Heart left ventricle (tissue), 16 donors: ENCODE measurements around the gene PCBP3. TPM values are rescaled to one million over a fixed set of nuclear protein-coding genes. Genes with fewer than 3 reads are reported as not detected.

Source experiments
- ATAC-seq, 4 donors: fragments of 200-7000 bp; cut with Tn5 transposase; one replicate each; pipeline ENCODE4 v1.9.1; 2020 to 2022; ENCODE audit warnings: moderate library complexity in 4 of 4, mild to moderate bottlenecking in 3 of 4, moderate number of reproducible peaks in 1 of 4
- DNase-seq, 5 donors: peaks; one replicate each; pipeline ENCODE4 v3.0.0-alpha.2; 2020
- H3K27ac ChIP-seq, 12 donors: fragments of 200-600 bp; sonication (generic) in 4 of 12; one replicate each; pipeline versions ENCODE4 v1.5.0 to v1.8.0; 2016 to 2022; ENCODE audit warnings: mild to moderate bottlenecking in 2 of 12
- H3K27me3 ChIP-seq, 9 donors: fragments of 200-600 bp; sonication (generic) in 2 of 9; one replicate each; pipeline versions ENCODE4 v1.5.1 to v1.8.0; 2016 to 2022; ENCODE audit warnings: mild to moderate bottlenecking in 3 of 9
- H3K36me3 ChIP-seq, 9 donors: fragments of 200-600 bp; sonication (generic) in 2 of 9; one replicate each; pipeline versions ENCODE4 v1.5.0 to v1.8.0; 2018 to 2022; ENCODE audit warnings: mild to moderate bottlenecking in 2 of 9
- H3K4me1 ChIP-seq, 12 donors: fragments of 200-600 bp; sonication (generic) in 4 of 12; one replicate each; pipeline versions ENCODE4 v1.5.0 to v1.8.0; 2016 to 2022; ENCODE audit warnings: mild to moderate bottlenecking in 3 of 12
- H3K4me3 ChIP-seq, 12 donors: fragments of 200-600 bp; sonication (generic) in 4 of 12; one replicate each; pipeline versions ENCODE4 v1.5.0 to v1.8.0; 2017 to 2022; ENCODE audit warnings: mild to moderate bottlenecking in 9 of 12, moderate library complexity in 4 of 12
- H3K9me3 ChIP-seq, 12 donors: fragments of 200-600 bp; sonication (generic) in 4 of 12; one replicate each; pipeline versions ENCODE4 v1.5.0 to v1.8.0; 2016 to 2022; ENCODE audit warnings: mild to moderate bottlenecking in 1 of 12
- POLR2A ChIP-seq, 2 donors: fragments of 450-650 bp; IDR thresholded peaks; one replicate each; pipeline ENCODE4 v1.6.1; 2017; ENCODE audit warnings: antibody characterized with exemption in 2 of 2, mild to moderate bottlenecking in 2 of 2, moderate library complexity in 2 of 2
- WGBS, 4 donors: extraction: QIAGEN DNeasy Blood & Tissue Kit in 2 of 4; methylation state at CpG; one replicate each; pipeline versions ENCODE4 v1.1.5 to v1.1.7; 2013 to 2018; 5-methylcytosine and 5-hydroxymethylcytosine counted together
- intact Hi-C, 10 donors: fragments of 100-400 bp; cut with DNase I; formaldehyde crosslinking; loops; one replicate each; pipeline versions ENCODE4 v1.11.1 to v1.14.2; 2022
- polyA plus RNA-seq, 2 donors: library from polyadenylated mRNA; stranded (reverse); fragments of 200-250 nt; gene quantifications; one replicate each; pipeline ENCODE4 v1.2.3, GENCODE V29; 2013
- total RNA-seq, 9 donors: library from RNA; depleted of rRNA in 2 of 9; stranded (reverse); fragments of >200 nt in 2 of 9; fragmentation: NEBNext Ultra II Directional in 3 of 9; extraction: Animal tissue kit (Norgen Biotek cat#: 25700) in 3 of 9; gene quantifications; one replicate each; pipeline versions ENCODE4 v1.1.0 to v1.2.4, GENCODE V29; 2016 to 2023
- TF ChIP-seq, protein P1 (sequence below), 12 donors: fragments of 200-600 bp; sonication (generic) in 4 of 12; IDR thresholded peaks; one replicate each; pipeline versions ENCODE4 v1.5.0 to v1.8.0; 2018 to 2022; ENCODE audit warnings: antibody characterized with exemption in 12 of 12, mild to moderate bottlenecking in 5 of 12
- donor health status: ischemic (EF 13 %, LVEDD 7.1; RV severe dilation, severe dysfunction).
- donor health status: healthy with polysubstance abuse.
- donor health status: DM: no; HTN: yes; CAD: no.
- donor health status: DM: no; HTN: no; CAD: no.
- donor health status: ischemic (EF 25% LVEDD 6.9; RV normal size, moderate dysfunction).
- donor health status: ischemic (EF 25% LVEDD 5.7; RV mildly dilated, moderate dysfunction).
- donor health status: healthy.
- donor health status: DM: yes; HTN: yes; CAD: no.
- donor health status: ischemic (EF 35%, LVEDD 5.7; RV mildly dilated, moderate dysfunction).
- donor health status: nonischemic (EF 11% LVEDD 7.7; RV severe dilation, severe dysfunction).
- donor health status: DM: yes; HTN: yes; CAD: no.
- donor health status: PGD.
- donor health status: ischemic (EF 29% LVEDD 5.4; RV normal size, mild dysfunction).
- donor health status: nonischemic (EF 23%, LVEDD 6.1; RV moderate dilation, normal function).

Gene PCBP3
- total and polyA plus RNA-seq, 11 donors: 0.72 to 11.4 (median 2.5) TPM; not detected in 1

DNA sequence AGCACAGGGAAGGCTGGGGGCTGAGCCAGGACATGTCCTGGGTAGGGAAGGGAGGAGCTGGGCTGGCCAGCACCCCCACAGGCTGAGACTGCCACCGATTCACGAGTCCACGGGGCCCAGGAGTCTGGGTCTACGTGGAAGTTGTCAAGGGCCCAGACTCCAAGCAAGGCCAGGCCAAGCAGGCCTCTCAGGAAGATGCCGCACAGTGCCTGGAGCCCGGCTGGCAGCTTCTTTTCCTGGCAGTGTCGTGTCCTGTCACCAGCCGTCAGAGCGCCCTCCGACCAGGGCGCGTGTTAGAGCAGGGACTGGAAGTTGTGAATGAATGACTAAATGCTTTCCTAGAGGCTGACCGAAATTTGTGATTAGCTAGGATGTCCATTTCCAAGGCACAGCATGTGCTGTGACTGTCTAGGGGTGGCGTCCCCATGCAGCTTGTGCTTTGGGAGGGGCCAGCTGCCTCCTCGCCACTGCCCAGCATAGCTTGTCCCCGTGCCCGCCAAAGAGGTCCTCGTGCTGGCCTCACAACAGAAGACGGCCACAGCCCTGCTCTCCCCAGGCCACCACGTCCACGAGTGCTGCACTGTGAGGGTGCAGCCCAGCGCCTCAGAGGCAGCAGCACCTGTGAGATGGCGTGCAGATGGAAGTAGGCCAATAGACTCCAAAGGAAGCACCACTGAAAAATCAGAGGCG, 190.6 kb downstream of the PCBP3 start:
- H3K27ac ChIP-seq: peak overlapping the region in 1 of 12 donors; percentile 24
- no peaks in the 10 kb centered on the region for H3K9me3 ChIP-seq
- H3K36me3 ChIP-seq: no peaks in the 10 kb centered on the region
- ATAC-seq (peak in 2 of 4 donors; percentile 12 to 35), DNase-seq (no peak)
- TF ChIP-seq, protein P1, sequence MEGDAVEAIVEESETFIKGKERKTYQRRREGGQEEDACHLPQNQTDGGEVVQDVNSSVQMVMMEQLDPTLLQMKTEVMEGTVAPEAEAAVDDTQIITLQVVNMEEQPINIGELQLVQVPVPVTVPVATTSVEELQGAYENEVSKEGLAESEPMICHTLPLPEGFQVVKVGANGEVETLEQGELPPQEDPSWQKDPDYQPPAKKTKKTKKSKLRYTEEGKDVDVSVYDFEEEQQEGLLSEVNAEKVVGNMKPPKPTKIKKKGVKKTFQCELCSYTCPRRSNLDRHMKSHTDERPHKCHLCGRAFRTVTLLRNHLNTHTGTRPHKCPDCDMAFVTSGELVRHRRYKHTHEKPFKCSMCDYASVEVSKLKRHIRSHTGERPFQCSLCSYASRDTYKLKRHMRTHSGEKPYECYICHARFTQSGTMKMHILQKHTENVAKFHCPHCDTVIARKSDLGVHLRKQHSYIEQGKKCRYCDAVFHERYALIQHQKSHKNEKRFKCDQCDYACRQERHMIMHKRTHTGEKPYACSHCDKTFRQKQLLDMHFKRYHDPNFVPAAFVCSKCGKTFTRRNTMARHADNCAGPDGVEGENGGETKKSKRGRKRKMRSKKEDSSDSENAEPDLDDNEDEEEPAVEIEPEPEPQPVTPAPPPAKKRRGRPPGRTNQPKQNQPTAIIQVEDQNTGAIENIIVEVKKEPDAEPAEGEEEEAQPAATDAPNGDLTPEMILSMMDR (IDR thresholded peaks at IDR 0.05): no peak
- TF ChIP-seq POLR2A (IDR thresholded peaks at IDR 0.05): no peak
- peaks cover 0 to 16% (median 5%) of the 10 kb centered on the region in 12 donors for H3K4me1 ChIP-seq
- no peak overlapping the region for H3K4me3 ChIP-seq
- 86 to 92% (median 92%) methylated on average over 18 to 24 of the region's 24 CpGs for WGBS, 4 donors
- no peaks in the 10 kb centered on the region for H3K27me3 ChIP-seq
- intact Hi-C loops: no loop called here

DNA sequence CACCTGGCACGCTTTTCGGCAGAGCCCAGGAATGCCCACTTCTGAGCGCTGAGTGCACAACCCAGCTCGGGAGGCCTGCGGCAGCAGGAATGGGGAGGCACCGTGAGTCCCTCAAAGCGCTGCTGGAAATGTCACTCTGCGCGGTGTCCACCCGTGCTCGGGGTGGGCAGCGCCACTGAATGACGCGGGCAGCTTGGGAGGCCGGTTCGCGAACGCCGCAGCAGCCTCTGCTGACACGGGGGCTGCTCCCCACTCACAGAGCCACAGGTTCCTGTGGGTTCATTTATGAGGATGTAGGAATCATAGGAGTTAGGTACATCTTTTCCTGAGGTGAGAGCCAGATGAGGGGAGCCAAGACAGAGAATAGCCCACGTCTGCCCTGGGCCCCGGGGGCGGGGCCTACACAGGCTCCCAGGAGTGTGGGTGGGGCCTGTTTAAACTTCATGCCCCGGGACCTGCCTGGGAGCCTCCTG, 191.3 kb downstream of the PCBP3 start:
- Histone ChIP-seq H3K27me3 (no peaks in the 10 kb centered on the region), H3K36me3 (no peaks in the 10 kb centered on the region), H3K4me3 (no peak overlapping the region), H3K27ac (no peak overlapping the region), H3K9me3 (peaks cover 0 to 2% (median 0%) of the 10 kb centered on the region in 12 donors), H3K4me1 (peaks cover 0 to 16% (median 5%) of the 10 kb centered on the region in 12 donors)
- WGBS, 4 donors: 85 to 93% (median 90%) methylated on average over 3 to 24 of the region's 24 CpGs
- intact Hi-C loops: no loop called here
- TF ChIP-seq, protein P1 (IDR thresholded peaks at IDR 0.05): no peak
- TF ChIP-seq POLR2A (IDR thresholded peaks at IDR 0.05): no peak
- ATAC-seq: peak in 2 of 4 donors; percentile 7 to 24
- DNase-seq: no peak

DNA sequence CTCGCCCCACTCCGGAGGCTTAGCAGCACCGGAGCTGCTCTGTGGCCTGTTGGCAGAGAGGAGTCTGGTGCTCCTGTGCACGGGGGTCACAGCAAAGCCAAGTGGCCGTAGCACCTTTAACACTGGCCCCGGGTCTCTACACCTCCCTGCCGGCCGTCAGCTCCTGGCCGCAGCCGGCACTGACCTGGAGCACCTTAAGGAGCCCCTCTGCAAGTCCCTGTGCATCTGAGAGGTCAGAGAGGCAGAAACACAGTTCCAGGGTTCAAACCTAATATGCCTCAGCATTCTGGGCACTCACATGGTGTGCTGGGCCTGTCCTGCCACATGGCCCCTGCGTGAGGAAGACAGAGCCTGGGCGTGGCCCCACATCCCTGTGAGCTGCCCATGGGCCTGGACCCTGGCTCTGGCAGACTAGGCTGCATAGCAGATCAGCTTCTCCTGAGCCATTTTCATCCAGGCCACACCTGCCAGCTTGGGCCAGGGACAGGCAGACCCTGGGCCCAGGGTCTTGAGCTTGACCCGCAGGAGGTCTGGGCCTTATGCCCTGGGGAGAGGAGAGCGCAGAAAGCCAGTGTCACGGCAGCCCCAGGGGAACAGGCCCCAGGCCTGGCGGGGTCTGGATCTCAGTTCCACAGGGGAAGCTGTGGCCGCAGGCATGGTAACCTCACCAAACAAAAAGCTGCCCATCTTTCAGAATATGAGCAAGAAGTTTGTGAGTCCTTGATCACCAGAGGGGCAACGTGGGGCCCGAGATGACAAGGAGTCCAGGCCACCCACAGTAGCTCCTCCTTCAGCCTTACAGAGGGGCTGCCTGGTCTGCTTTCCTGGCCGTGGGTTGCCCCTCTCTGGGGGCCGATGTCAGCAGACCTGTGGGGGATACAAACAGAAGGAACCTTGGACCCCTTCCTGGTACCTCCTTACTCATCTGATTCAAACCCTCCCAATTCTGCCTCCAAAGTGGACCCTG, 192.1 kb downstream of the PCBP3 start:
- Histone ChIP-seq H3K4me3 (no peak overlapping the region), H3K36me3 (no peaks in the 10 kb centered on the region), H3K27me3 (no peaks in the 10 kb centered on the region), H3K4me1 (peaks cover 0 to 16% (median 5%) of the 10 kb centered on the region in 12 donors), H3K9me3 (peaks cover 0 to 10% (median 2%) of the 10 kb centered on the region in 12 donors), H3K27ac (no peak overlapping the region)
- TF ChIP-seq, protein P1 (IDR thresholded peaks at IDR 0.05): no peak
- no peak for TF ChIP-seq POLR2A (IDR thresholded peaks at IDR 0.05)
- no peak for DNase-seq
- no peak for ATAC-seq
- intact Hi-C loops: no loop called here
- 85 to 92% (median 90%) methylated on average over 16 to 21 of the region's 21 CpGs for WGBS, 4 donors

DNA sequence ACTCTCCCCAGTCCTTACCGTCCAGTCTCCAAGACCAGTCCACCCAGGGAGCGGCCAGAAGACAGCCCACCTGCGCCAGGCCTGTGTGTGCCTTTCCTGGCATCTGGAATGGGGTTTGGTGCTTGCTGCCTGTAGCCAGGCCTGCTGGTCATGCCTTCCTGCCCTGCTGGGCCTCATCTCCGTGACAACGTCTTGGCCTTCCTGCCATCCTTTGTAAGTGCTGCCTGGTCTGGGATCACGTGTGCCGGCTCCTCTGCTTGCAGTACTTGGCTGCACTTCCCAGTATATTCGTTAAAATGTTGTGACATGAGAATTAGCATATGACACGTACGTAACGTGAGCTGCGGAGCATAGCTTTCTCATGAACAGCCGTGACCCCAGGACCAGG, 192.7 kb downstream of the PCBP3 start:
- DNase-seq (no peak), ATAC-seq (no peak)
- intact Hi-C loops: no loop called here
- Histone ChIP-seq H3K36me3 (no peaks in the 10 kb centered on the region), H3K27me3 (no peaks in the 10 kb centered on the region), H3K4me3 (no peak overlapping the region), H3K9me3 (peaks cover 0 to 16% (median 6%) of the 10 kb centered on the region in 12 donors), H3K27ac (no peak overlapping the region), H3K4me1 (peaks cover 0 to 16% (median 5%) of the 10 kb centered on the region in 12 donors)
- 76 to 89% (median 79%) methylated on average over 13 of the region's 13 CpGs for WGBS, 4 donors
- TF ChIP-seq, protein P1 (IDR thresholded peaks at IDR 0.05): no peak
- no peak for TF ChIP-seq POLR2A (IDR thresholded peaks at IDR 0.05)
